HuH-7 (cell line): Measurements from ENCODE around the gene FAM163A.
A peak's percentile ranks its signal among the peaks of the same experiment; 100 is the strongest.
"Not testable (repeated sequence)": the region's sequence is repeated elsewhere in the genome, so short reads cannot be mapped to it uniquely, and the experiment has no call there.

ENCODE experiments used
- DNase-seq: peaks from one replicate; pipeline ENCODE4 v3.0.0; 2011; ENCODE audit warnings: low spot score

Gene FAM163A

GRCh38 chr1:179794146-179794545 lies 51.1 kb downstream of the FAM163A start:
- DNase-seq, result no peak

DNA sequence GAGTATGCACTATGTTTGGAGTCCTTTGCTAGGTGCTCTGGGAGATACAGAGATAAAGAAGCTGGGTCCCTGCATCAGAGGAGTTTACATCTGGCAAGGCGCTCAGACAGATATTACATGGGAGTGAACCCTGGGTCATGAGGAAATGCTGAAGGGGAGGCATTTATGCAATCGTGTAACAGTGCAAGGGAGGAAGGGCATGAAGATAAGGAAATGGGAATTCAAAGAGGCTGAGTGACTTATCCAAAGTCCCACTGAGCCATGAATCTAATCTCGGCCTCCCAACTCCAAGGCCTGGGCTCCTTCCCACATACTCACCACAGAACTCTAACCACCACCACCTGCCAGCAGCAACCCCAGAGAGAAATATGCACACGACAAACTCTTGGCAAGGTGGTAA lies 51.6 kb downstream of the FAM163A start:
- DNase-seq, result no peak

DNA sequence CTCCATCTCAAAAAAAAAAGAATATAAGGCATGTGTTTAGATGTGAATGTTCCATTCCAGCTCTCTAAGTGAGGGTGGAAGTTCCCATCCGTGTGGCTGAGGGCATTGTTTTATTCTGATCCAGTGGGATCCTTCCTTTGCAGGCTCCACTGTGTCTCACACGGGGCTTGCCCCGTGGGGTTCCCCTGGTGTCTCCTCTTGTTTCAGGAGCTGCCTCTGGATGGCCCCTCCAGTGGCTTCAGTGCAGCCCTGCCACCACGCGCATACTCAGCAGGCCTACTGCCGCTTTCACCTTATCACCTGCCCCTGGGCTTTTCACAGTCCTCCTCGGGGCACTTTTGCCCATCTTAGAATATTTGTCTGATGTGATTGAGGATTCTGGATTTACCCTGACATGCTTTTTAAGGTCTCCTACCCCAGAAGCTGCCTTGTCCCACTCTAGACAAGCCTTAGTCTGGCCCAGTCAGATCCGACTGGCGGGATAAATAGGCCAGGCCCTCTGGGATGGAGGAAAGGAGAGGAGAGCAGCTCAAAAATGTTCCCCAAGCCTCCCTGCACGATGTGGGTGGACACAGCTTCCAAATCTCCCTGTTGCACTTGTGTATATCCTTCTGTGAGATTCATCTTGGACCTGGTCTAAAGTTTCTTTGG lies 55.2 kb downstream of the FAM163A start:
- DNase-seq, result no peak

DNA sequence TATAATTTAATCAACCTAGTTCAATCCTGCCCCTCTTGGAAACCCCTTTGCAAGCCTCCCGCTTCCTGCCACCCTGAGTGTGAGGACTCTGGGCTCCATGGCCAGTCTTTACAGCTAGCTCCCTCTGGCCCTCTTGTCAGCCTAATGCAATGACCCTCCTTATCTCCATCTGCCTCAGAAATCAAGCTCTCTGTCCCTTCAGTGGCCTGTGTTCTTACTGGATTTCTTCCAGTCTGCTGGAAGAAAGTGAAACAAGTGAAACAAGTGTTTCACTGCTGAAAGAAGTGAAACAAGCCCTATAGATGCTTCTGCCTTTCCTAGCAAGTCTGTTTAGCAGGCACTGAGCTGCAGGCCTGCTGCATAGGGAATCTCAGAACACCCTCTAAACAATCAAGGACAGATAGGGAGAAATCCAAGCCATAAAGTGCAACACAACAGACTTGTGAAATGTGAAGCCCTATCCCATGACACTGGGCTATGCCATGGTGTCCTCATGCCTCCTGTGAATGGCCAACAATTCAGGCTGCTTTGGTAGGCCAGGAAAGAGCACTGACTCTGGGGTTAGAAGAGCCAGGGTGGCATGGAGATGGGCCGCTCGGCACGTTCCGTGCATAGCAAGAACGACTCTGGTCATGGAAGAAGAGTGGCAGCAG lies 55.9 kb downstream of the FAM163A start:
- no peak for DNase-seq

GRCh38 chr1:179800481-179800880 lies 57.4 kb downstream of the FAM163A start:
- DNase-seq, result no peak

DNA sequence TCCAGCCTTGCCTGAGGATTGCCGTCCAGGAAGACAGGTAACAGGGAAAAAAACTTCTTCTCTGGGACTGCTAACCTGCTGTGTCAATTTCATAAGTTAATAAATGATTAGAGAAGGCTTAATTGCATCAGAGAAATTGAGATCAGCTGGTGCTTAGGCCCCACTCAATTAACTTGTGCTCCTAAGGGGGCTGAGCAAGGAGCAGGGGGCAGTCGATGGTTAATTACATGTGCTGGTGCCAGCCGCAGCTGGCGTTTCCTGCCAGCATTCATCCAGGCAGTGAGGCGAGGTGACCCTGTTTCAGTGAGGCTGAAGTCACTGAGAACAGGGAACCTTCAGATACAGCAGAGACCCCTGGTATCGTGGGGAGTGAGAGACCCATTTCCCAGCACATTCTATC lies 60.0 kb downstream of the FAM163A start:
- DNase-seq, result no peak

DNA sequence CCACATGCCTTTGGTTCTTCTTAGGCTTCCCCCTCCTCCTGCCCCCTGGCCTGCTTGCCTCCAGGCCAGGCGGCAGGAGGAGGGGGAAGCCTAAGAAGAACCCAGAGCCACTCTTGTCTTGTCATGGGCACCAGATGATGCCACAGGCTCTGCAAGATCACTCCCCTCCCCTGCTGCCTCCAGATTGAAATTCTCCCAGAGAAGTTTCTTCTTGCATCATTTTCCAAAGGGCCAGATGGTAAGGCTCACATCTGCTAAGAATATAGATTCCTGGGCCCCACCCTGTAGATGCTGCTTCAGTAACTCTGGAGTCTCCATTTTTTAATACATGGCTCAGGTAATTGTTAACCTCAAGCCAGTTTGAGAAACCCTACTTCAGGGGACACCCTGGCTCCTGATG lies 60.8 kb downstream of the FAM163A start:
- DNase-seq, result no peak

DNA sequence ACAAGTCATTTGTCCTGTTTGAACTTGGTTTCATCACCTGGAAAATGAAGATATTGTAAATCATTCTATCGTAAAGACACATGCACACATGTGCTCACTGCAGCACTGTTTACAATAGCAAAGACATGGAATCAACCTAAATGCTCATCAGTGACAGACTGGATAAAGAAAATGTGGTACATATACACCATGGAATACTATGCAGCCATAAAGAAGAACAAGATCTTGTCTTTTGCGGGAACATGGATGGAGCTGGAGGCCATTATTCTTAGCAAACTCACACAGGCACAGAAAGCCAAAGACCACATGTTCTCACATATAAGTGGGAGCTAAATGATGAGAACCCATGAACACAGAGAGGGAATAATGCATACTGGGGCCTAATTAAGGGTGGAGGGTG lies 61.3 kb downstream of the FAM163A start:
- DNase-seq, result not testable (repeated sequence)

DNA sequence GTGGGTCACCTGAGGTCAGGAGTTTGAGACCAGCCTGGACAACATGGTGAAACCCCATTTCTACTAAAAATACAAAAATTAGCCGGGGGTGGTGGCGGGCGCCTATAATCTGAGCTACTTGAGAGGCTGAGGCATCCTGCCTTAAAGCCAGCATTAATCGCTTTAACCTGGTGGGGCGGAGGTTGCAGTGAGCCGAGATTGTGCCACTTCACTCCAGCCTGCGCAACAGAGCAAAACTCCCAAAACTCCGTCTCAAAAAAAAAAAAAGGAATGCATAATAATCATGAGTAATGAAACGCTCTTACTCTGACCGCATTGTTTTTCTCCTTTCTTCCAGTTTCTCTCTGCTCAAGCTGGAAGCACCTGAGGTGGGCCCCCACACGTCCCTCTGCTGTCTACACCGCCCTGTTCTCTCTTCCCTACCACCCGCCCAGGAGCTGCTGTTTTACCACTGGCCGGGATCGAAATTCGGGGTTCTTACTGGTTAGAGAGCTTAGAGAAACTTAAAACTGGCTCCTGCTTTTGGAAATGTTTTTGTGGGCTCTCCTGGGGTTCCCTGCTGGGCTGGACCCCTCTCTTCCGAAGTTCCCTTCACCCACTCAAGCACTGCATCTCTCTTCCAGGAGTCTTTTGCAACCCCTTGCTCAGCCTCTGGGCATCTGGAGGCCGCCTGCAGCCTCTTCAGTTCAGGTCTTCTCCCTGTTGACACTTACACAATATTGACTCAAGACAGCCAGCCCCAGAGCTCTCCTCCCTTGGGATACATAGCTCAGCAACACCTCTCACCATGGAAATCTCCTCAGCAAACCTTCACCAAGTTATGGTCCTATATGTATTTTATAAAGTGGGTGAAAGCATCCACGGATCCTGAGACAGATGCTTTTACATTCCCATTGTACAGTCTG lies 62.5 kb downstream of the FAM163A start:
- no peak for DNase-seq

DNA sequence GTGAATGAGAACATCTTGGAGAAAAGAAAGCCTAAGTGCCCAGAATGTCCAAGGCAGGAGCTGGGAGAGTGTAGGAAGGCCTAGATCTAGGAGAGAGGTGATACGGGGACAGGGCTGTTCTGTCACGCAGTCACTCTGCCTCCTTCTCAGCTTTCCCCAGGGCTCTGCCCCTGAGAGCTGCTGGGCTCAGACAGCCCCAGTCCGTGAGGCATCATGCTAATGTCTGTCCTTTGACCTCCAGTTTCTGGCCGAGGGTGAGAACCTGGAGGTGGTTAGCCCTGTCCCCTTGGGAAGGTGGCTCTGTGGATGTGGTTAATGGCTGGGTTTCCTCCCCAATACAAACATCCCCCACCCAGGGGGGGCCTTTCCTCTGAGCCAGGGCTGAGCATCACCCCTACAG lies 63.2 kb downstream of the FAM163A start:
- DNase-seq, result no peak

- DNase-seq, result no peak
These were observed 64.2 kb downstream of the FAM163A start for GRCh38 chr1:179807291-179807690.

- DNase-seq, result no peak
These were observed 64.8 kb downstream of the FAM163A start for GRCh38 chr1:179807691-179808485.

- no peak for DNase-seq
These were observed 65.4 kb downstream of the FAM163A start for GRCh38 chr1:179808503-179808902.

DNA sequence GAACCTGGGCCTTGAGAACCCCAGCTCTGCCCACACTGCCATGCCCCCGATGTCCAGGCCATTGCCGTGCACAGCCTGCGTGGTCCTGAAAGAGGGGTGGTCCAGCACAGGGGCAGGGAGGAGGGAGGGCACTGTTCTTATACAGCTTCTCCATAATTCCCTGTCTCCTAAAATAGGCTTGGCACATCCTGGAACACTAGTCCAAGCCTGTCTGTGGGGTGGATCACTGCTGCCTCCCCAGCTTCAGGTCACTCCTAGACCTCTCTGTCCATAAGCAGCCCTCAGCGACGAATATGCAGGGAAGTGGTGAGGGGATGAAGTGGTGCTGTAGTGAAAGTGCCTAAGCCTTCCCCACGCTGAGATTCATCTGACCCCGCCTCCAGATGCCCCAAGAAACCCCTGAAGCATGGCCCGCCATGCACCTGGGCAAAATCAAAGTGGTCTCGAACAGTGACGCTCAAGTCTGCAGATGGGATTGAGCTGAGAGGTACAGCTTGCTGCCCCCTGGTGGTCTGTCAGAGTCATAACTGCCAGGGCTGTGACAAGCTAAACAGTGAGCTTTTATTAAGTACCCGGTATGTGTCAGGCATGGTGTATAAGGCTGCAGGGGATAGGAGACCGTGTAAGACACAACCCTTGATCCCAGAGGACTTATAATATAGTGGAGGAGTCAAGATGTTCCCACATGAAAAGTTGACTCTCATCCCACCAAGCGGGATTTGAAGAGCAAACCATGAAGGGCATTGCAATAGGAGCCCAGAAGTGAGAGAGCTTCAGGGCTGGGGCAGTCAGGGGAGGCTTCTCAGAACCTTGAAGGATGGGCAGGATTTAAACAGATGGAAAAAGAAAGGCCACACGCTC lies 66.6 kb downstream of the FAM163A start:
- DNase-seq, result peak; percentile 81

DNA sequence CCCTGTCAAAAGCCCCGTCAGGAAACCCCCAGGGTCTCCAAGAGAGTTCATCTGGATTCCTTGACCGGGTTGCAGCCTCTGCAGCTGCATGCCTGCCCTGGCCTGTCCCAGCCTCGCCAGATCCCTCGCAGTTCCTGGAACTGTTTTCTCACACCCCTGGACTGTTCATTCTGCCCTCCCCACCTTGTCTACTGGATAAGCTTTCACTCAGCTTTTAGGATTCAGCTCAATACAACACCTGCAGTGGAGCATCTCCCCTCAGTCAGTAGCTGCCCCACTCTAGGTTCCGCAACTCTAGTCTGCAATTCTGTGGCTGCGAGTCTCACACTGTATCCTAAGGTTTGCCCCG lies 67.2 kb downstream of the FAM163A start:
- no peak for DNase-seq

DNA sequence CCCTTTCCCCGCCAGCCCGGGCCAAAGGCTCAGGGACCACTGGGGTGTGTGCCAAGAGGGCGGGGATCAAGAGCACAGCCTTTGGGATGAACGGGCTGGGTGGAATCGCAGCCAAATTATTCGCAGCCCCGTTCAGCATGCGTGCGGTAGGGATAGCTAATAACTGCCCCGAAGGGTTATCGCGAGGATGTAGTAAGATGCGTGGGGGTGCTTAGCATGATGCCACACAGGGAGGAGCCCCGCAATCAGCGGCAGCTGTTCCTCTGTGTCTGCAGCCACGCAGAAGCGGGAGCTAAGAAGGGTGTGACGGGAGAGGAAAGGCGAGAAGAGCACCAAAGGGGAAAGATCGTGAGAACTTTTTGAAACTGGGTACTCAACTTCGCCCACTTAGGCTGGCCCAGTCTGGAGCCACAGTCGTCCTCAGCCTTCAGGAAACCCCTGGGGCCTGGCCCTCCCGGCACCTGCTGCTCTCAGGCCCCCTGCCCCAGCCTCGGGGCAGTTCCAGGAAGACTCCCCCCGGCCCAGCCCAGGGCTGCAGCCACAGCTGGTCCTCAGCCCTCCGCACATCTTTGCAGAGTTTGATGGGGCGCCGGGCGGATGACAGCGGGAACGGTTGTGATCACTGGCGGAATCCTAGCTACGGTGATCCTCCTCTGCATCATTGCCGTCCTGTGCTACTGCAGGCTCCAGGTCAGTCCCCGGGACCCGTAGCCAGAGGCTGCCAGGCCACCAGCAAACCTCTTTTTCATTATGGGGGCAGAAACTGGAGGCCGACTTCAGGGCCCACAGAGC lies 69.6 kb downstream of the FAM163A start:
- no peak for DNase-seq

- no peak for DNase-seq
These were observed 70.8 kb downstream of the FAM163A start for GRCh38 chr1:179813626-179814545.

DNA sequence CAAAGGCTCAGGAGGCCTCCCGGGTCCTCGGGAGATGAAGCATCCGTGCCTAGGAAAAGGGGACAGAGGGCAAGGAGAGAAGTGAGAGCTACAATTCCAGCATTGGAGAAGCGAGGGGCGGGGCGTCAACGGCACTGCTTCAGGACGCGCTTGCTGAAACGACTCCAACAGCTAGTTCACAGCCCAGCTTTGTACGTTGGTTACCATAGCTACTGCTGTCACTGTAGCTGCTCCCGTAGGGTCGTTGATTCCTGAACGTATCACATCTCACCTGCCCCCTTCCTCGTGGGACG lies 71.4 kb downstream of the FAM163A start:
- peak; percentile 69 for DNase-seq

DNA sequence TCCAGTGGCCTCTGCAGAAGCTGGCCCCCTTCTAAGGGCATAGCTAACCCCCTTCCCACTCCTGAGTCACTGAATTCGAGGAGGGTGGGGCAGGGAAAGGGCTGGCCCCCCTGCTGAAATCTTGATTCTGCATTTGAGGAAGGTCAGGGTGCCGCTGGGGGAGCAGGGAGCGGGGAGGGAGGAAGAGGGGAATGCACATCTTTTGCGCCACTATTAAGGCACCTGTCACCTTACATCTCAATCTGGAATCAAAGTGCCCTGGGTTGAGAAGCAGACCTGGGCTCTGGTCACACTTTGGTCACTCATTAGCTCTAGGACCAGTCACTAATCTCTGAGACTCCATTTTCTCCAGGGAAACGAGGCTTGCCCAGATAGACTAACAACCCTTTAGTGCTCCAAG lies 72.5 kb downstream of the FAM163A start:
- DNase-seq, result no peak
